ENCODE measurements around the gene CD3D. TPM values are rescaled to one million over a fixed set of nuclear protein-coding genes. Genes with fewer than 3 reads are reported as not detected.

CD3D gene
- total and polyA plus RNA-seq, 2 of the 4 experiments (the other 2 are of a cell fraction), result not detected

DNA sequence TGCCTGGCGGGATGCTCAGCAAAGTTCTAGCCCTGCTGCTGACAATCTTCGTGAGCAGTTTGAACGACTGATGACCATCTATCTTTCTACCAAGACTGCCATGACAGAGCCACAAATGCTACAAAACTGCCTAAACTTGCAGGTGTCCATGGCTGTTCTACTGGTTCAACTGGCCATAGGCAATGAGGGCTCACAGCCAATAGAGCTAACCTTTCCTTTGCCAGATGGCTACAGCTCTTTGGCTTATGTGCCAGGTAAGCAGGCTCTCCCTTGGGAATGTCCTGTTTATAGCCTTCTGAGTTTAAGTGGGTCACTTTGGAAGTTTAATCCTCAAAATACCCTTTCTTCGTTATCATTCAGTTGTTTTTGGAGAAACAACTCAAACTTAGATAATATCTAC is 37.0 kb upstream of the CD3D start:
- Histone ChIP-seq H3K79me1 (ENCODE audit: low read depth in 1 of 2, low read length in 2 of 2) (no peaks in the 10 kb centered on the region), H3K4me3 (ENCODE audit: insufficient read depth, low read depth, low read length) (no peak overlapping the region), H2BK5ac (ENCODE audit: low read depth, low read length, poor library complexity, severe bottlenecking) (no peak overlapping the region), H3K4me1 (ENCODE audit: control insufficient read depth, insufficient read depth, low read length) (no peaks in the 10 kb centered on the region), H3K23ac (ENCODE audit: low read depth, low read length) (no peak overlapping the region), H3K36me3 (ENCODE audit: control insufficient read depth, insufficient read depth, low read length) (peaks cover 46% of the 10 kb centered on the region), H3K4ac (ENCODE audit: low read depth, low read length) (no peak overlapping the region), H3K14ac (replicated peaks; ENCODE audit: low read depth, low read length) (no peak overlapping the region), H3K27ac (ENCODE audit: insufficient read depth, low read length) (no peak overlapping the region), H2AK5ac (ENCODE audit: low read depth, low read length) (no peak overlapping the region), H3K56ac (ENCODE audit: extremely low read depth, insufficient read depth, low read length) (no peak overlapping the region), H4K5ac (ENCODE audit: low read depth, low read length) (no peak overlapping the region), H4K8ac (ENCODE audit: low read depth in 2 of 2, low read length in 2 of 2) (no peak overlapping the region), H3K27me3 (ENCODE audit: control insufficient read depth, insufficient read depth, low read length) (no peaks in the 10 kb centered on the region), H2AK9ac (replicated peaks; ENCODE audit: low read depth, low read length, poor library complexity) (no peak overlapping the region), H3K18ac (ENCODE audit: low read depth, low read length) (no peak overlapping the region), H4K20me1 (ENCODE audit: insufficient read depth, low read length) (no peaks in the 10 kb centered on the region), H3K9ac (ENCODE audit: low read depth, low read length) (no peak overlapping the region), H2BK15ac (ENCODE audit: low read depth, low read length) (no peak overlapping the region), H3K9me1 (ENCODE audit: insufficient read depth, low read length) (no peaks in the 10 kb centered on the region), H2AFZ (replicated peaks; ENCODE audit: low read length, poor library complexity) (no peak overlapping the region), H3K9me3 (ENCODE audit: control insufficient read depth, insufficient read depth, low read length) (no peaks in the 10 kb centered on the region), H3K4me2 (ENCODE audit: low read depth, low read length) (no peak overlapping the region), H2BK20ac (ENCODE audit: low read depth, low read length) (no peak overlapping the region), H2BK120ac (ENCODE audit: low read depth, low read length) (no peak overlapping the region), H4K91ac (ENCODE audit: insufficient read depth, low read depth, low read length) (no peak overlapping the region)
- dilution Hi-C loops (cut with HindIII; ENCODE audit: low sequenced_read_pairs, unreplicated experiment), result no loop called here
- no peak for ATAC-seq (ENCODE audit: low read depth)
- intact Hi-C loops (cut with micrococcal nuclease), result no loop called here
- ChIA-PET POLR2A (ENCODE audit: unreplicated experiment) (no interaction called here), CTCF (no interaction called here)
- in situ Hi-C loops (cut with MboI; ENCODE audit: low sequenced_read_pairs), result no loop called here
- no TSS peak for BruUV-seq (replicated peaks)
- no peak for DNase-seq
- WGBS, 2 experiments (ENCODE audit: extremely low coverage in 2 of 2, insufficient read length in 1 of 2), result 90% methylated on average over 2 of the region's 4 CpGs; no CpG with 5 or more reads in 1 of the 2 experiments
- no peak for TF ChIP-seq MAZ (IDR thresholded peaks at IDR 0.05; ENCODE audit: borderline replicate concordance, low read depth, low read length)
- no peak for TF ChIP-seq MXI1 (IDR thresholded peaks at IDR 0.05; ENCODE audit: borderline replicate concordance, low read depth, low read length)
- no peak for TF ChIP-seq POLR2A (IDR thresholded peaks at IDR 0.05; ENCODE audit: low read depth, low read length)
- no peak for TF ChIP-seq FOS (IDR thresholded peaks at IDR 0.05; ENCODE audit: low read depth, low read length)
- no peak for TF ChIP-seq NFE2L2 (IDR thresholded peaks at IDR 0.05; ENCODE audit: low read depth, low read length)
- TF ChIP-seq CHD1 (IDR thresholded peaks at IDR 0.05; ENCODE audit: low read depth, low read length), result no peak
- TF ChIP-seq, protein P1, sequence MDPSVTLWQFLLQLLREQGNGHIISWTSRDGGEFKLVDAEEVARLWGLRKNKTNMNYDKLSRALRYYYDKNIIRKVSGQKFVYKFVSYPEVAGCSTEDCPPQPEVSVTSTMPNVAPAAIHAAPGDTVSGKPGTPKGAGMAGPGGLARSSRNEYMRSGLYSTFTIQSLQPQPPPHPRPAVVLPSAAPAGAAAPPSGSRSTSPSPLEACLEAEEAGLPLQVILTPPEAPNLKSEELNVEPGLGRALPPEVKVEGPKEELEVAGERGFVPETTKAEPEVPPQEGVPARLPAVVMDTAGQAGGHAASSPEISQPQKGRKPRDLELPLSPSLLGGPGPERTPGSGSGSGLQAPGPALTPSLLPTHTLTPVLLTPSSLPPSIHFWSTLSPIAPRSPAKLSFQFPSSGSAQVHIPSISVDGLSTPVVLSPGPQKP (IDR thresholded peaks at IDR 0.05; ENCODE audit: borderline replicate concordance, low read depth, low read length), result no peak
- TF ChIP-seq BHLHE40 (IDR thresholded peaks at IDR 0.05; ENCODE audit: low read depth, low read length), result no peak
